22Rv1 (cell line): Measurements from ENCODE around the gene CITED4.

Experiments used
- CTCF ChIP-seq: fragments of 450-650 bp; IDR thresholded peaks from 2 replicates; pipeline ENCODE4 v1.5.1; 2017; ENCODE audit warnings: mild to moderate bottlenecking
- ZFX ChIP-seq: fragments of 450-650 bp; IDR thresholded peaks from 2 replicates; pipeline ENCODE4 v1.6.1; 2017; ENCODE audit warnings: antibody characterized with exemption, borderline replicate concordance

- TF ChIP-seq CTCF (no peak), ZFX (no peak)
Observed at GRCh38 chr1:40860706-40861223, 1.4 kb downstream of the CITED4 start.
